Activated CD8-positive, alpha-beta T cell treated with anti-CD3 and anti-CD28 coated beads for 36 hours (primary cell): Measurements from ENCODE around the gene PKP3. TPM values are rescaled to one million over a fixed set of nuclear protein-coding genes. Genes with fewer than 3 reads are reported as not detected.
"Not testable (repeated sequence)": the region's sequence is repeated elsewhere in the genome, so short reads cannot be mapped to it uniquely, and the experiment has no call there.

ENCODE experiments used
- ATAC-seq: fragments of 200-7000 bp; cut with Tn5 transposase; one replicate; pipeline ENCODE4 v1.10.0; 2021; ENCODE audit warnings: mild to moderate bottlenecking, moderate library complexity
- CTCF ChIA-PET: fragments of 350-600 bp; sonication (Branson Sonifier 250); formaldehyde crosslinking; loops from one replicate; lab custom pipeline; 2021; ENCODE audit warnings: antibody characterized with exemption; lab: Charles Lee
- POLR2A ChIA-PET: fragments of 350-600 bp; sonication (Branson Sonifier 250); formaldehyde crosslinking; loops from one replicate; lab custom pipeline; 2021; ENCODE audit warnings: antibody characterized with exemption; lab: Charles Lee
- DNase-seq: peaks from one replicate; pipeline ENCODE4 v3.0.0-alpha.2; 2020
- H3K27ac Mint-ChIP-seq: one replicate; pipeline ENCODE4 v1.8.0; 2021; ENCODE audit warnings: mild to moderate bottlenecking, mixed read lengths
- H3K27me3 Mint-ChIP-seq: one replicate; pipeline ENCODE4 v1.8.0; 2021; ENCODE audit warnings: mixed read lengths
- H3K36me3 Mint-ChIP-seq: one replicate; pipeline ENCODE4 v1.8.0; 2021; ENCODE audit warnings: low read depth, mixed read lengths
- H3K4me1 Mint-ChIP-seq: one replicate; pipeline ENCODE4 v1.8.0; 2021; ENCODE audit warnings: low read depth, mixed read lengths
- H3K4me3 Mint-ChIP-seq: one replicate; pipeline ENCODE4 v1.8.0; 2021; ENCODE audit warnings: mild to moderate bottlenecking, moderate library complexity, mixed read lengths
- H3K9me3 Mint-ChIP-seq: one replicate; pipeline ENCODE4 v1.8.0; 2021; ENCODE audit warnings: mixed read lengths
- CTCF ChIP-seq: fragments of 200-600 bp; IDR thresholded peaks from one replicate; pipeline ENCODE4 v1.8.0; 2022; ENCODE audit warnings: antibody characterized with exemption, mild to moderate bottlenecking
- intact Hi-C: fragments of 100-400 bp; cut with micrococcal nuclease; formaldehyde crosslinking; loops from one replicate; pipeline ENCODE4 v1.10.0; 2022
- total RNA-seq, 2 experiments: library from RNA; stranded (reverse); gene quantifications; one replicate each; pipeline ENCODE4 v1.2.3, GENCODE V29; 2021

Gene PKP3
- total RNA-seq, 2 experiments from 2014 or later: 0.18 TPM; not detected in 1

GRCh38 chr11:431921-432320 lies 37.9 kb downstream of the PKP3 start:
- no peak for TF ChIP-seq CTCF
- Mint-ChIP-seq H3K4me1 (no peaks in the 10 kb centered on the region), H3K36me3 (peaks cover 3% of the 10 kb centered on the region), H3K27ac (no peak overlapping the region), H3K9me3 (no peaks in the 10 kb centered on the region), H3K4me3 (no peak overlapping the region), H3K27me3 (no peaks in the 10 kb centered on the region)
- intact Hi-C loops: no loop called here
- ATAC-seq (no peak), DNase-seq (no peak)
- ChIA-PET POLR2A (no interaction called here), CTCF (no interaction called here)

GRCh38 chr11:432501-433100 lies 38.6 kb downstream of the PKP3 start:
- H3K9me3 Mint-ChIP-seq: no peaks in the 10 kb centered on the region

GRCh38 chr11:433111-433510 lies 39.1 kb downstream of the PKP3 start:
- Mint-ChIP-seq H3K9me3 (no peaks in the 10 kb centered on the region), H3K27ac (no peak overlapping the region), H3K4me1 (peaks cover 5% of the 10 kb centered on the region), H3K27me3 (no peaks in the 10 kb centered on the region), H3K36me3 (no peaks in the 10 kb centered on the region), H3K4me3 (no peak overlapping the region)
- TF ChIP-seq CTCF: no peak
- DNase-seq: no peak
- no peak for ATAC-seq
- intact Hi-C loops: no loop called here
- ChIA-PET POLR2A (no interaction called here), CTCF (no interaction called here)

More at GRCh38 chr11:432501-433100, 38.6 kb downstream of the PKP3 start:
- H3K4me1 Mint-ChIP-seq: peaks cover 5% of the 10 kb centered on the region
- DNase-seq (no peak), ATAC-seq (no peak)
- intact Hi-C loops: no loop called here
- no peak overlapping the region for H3K4me3 Mint-ChIP-seq
- ChIA-PET POLR2A (no interaction called here), CTCF (no interaction called here)
- no peaks in the 10 kb centered on the region for H3K27me3 Mint-ChIP-seq
- H3K36me3 Mint-ChIP-seq: peaks cover 2% of the 10 kb centered on the region
- H3K27ac Mint-ChIP-seq: no peak overlapping the region
- TF ChIP-seq CTCF: no peak

GRCh38 chr11:433641-434040 lies 39.6 kb downstream of the PKP3 start:
- ATAC-seq: no peak
- no peak for DNase-seq
- intact Hi-C loops: no loop called here
- H3K27me3 Mint-ChIP-seq: no peaks in the 10 kb centered on the region
- no peak for TF ChIP-seq CTCF
- peaks cover 8% of the 10 kb centered on the region for H3K4me1 Mint-ChIP-seq
- CTCF ChIA-PET: no interaction called here
- no peaks in the 10 kb centered on the region for H3K36me3 Mint-ChIP-seq
- no peaks in the 10 kb centered on the region for H3K9me3 Mint-ChIP-seq
- H3K27ac Mint-ChIP-seq: no peak overlapping the region
- no peak overlapping the region for H3K4me3 Mint-ChIP-seq
- POLR2A ChIA-PET: no interaction called here

GRCh38 chr11:434496-434895 lies 40.5 kb downstream of the PKP3 start:
- no peak for TF ChIP-seq CTCF
- ATAC-seq: no peak
- Mint-ChIP-seq H3K9me3 (no peaks in the 10 kb centered on the region), H3K27me3 (no peaks in the 10 kb centered on the region), H3K27ac (no peak overlapping the region), H3K36me3 (no peaks in the 10 kb centered on the region), H3K4me1 (peaks cover 12% of the 10 kb centered on the region), H3K4me3 (no peak overlapping the region)
- DNase-seq: no peak
- POLR2A ChIA-PET: no interaction called here
- intact Hi-C loops: no loop called here
- CTCF ChIA-PET: no interaction called here

GRCh38 chr11:434999-435740 lies 41.2 kb downstream of the PKP3 start:
- ATAC-seq, CTCF ChIA-PET, H3K27me3 Mint-ChIP-seq, H3K27ac Mint-ChIP-seq, intact Hi-C loops, POLR2A ChIA-PET, H3K4me3 Mint-ChIP-seq, DNase-seq, H3K36me3 Mint-ChIP-seq, H3K9me3 Mint-ChIP-seq: not testable (repeated sequence)
- H3K4me1 Mint-ChIP-seq: peaks cover 15% of the 10 kb centered on the region
